ENCODE measurements around the gene ECHS1.
"Not testable (repeated sequence)": the region's sequence is repeated elsewhere in the genome, so short reads cannot be mapped to it uniquely, and the experiment has no call there.

Gene ECHS1

DNA sequence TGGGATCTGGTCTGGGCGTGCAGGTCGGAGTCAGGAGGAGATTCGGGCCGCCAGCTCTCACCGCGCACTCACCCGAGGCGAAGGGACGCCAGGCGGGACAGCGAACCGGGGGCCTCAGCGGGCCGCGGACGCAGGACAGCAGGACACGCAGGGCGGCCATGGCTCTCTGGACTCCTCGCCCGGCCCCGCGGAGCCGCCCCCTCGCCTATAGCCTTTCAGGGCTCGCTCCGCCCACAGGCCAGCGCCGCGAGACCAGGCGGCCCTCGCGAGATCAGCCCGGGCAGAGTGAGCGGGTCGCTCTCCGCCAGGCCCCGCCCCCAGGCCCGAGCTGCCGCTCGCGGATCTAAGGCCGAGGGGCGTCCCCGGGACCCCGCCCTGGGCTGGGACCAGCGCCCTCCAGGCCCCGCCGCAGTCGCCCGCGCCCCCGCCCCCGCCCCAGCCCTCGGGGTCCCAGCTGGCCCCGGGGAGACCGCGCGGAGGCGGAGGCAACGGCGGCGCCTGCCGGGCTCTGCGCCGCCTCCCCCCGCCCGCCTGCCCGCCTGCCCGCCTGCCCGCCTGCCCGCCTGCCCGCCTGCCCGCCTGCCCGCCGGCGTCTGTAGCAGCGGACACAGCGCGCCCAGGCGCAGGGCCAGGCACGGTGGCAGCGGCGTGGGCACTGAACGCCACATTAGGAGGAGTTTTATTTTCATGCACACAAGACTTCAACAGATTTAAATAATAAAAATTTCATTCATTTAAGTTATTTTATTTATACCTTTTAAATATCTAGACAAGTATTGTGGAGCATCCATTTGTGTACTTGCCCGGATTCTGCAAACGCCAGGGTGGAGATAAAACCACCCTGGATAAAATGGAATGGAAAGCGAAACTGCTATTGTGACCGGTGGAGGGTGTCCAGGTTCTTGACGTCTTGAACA, at the start of gene ECHS1:
Gene ECHS1, minus strand, starts transcription at position 181 of the 917 bp plus-strand sequence. Its CDS starts 21 bp downstream, at position 160.
- ATAC-seq (replicated peaks; ENCODE audit: extremely low read depth, poor library complexity, severe bottlenecking) (peak; percentile 99), DNase-seq (ENCODE audit: low spot score in 2 of 2) (peak; percentile 83 to 85)
- peaks cover 11% of the 10 kb centered on the region for H3K36me3 Mint-ChIP-seq (ENCODE audit: insufficient read depth)
- H3K27me3 Mint-ChIP-seq: no peaks in the 10 kb centered on the region
- H3K4me3 Mint-ChIP-seq: peak within 1 kb of the TSS; percentile 77
- H3K9me3 Mint-ChIP-seq: no peaks in the 10 kb centered on the region
- peaks cover 6% of the 10 kb centered on the region for H3K4me1 Mint-ChIP-seq
- no peak within 1 kb of the TSS for H3K27ac Mint-ChIP-seq (ENCODE audit: low read depth)

DNA sequence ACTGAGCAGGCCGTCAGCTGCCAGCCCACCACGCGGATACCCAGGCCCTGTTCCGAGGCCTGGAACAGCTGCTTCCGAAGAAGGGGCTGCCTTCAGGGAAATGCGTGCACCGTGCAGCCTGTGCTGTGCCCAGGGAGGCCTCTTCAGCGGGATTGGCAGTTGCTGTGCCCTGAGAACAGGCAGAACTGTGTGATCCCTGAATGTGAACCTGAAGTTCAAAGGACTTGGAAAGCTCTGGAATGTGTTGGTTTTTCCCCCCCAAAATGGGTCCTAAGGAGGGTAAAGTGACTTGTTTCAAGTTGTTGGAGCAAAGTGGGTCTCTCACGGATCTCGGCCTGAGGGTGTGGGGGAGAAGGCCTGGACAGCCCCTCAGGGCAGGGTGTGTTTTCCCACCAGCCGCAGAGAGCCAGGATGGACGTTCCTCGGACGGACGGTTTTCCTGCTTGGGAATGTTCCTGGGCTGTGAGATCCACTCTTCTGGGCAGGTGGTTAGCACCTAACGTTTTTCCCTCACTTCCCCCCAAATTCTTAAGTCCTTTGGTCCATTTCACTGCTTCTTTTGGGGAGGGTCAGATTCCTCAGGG, 49.2 kb upstream of the ECHS1 start:
- Mint-ChIP-seq H3K9me3 (no peaks in the 10 kb centered on the region), H3K27me3 (no peaks in the 10 kb centered on the region), H3K4me3 (peak overlapping the region; percentile 25), H3K27ac (ENCODE audit: low read depth) (no peak overlapping the region), H3K4me1 (peaks cover 6% of the 10 kb centered on the region), H3K36me3 (ENCODE audit: insufficient read depth) (peaks cover 7% of the 10 kb centered on the region)
- DNase-seq (ENCODE audit: low spot score in 2 of 2) (no peak), ATAC-seq (replicated peaks; ENCODE audit: extremely low read depth, poor library complexity, severe bottlenecking) (no peak)

DNA sequence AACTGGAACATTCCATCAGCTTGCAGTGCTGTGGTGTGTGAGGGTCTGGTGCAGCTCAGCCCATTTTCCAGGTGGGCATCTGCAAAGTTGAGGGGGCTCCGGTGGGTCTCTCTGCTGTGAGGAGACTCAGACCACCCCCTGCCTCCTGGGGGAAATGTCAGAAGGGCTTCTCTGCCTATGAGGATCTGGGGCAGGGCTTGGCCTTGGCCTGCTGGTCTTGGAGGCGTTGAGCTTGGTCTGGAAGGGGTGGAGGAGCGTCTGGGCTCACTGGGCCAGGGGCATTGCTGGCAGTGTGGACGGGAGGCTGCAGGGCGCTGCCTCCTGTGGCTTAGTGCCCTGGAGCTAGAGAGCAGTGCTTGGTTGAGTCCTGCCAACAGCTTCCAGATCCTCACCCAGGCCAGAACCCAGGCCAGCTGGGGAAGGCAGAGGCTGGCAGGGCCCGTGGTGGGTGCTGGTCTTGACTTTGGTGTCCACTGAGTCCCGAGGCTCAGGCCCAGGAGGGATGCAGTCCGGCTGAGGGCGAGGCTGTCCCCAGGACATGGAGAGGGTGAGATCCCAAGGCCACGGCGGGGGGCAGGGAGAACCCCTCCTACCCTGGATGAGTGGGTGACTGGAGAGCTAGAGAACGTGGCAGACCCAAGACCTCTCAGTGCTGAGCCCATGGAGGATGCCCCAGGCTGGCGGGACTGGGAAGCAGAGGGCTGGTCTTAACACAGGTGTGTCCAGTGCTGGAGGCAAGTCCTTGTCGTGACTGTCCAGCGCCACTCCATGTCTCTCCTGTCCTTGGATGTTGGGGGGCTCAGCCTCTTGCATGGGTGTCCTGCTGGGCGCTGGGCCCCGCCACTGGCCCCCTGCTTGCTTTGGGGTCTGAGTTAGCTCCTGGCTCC, 48.4 kb upstream of the ECHS1 start:
- Mint-ChIP-seq H3K27me3 (no peaks in the 10 kb centered on the region), H3K36me3 (ENCODE audit: insufficient read depth) (peaks cover 7% of the 10 kb centered on the region), H3K4me3 (peak overlapping the region; percentile 27), H3K9me3 (no peaks in the 10 kb centered on the region), H3K4me1 (peaks cover 6% of the 10 kb centered on the region), H3K27ac (ENCODE audit: low read depth) (peak overlapping the region; percentile 75)
- ATAC-seq (replicated peaks; ENCODE audit: extremely low read depth, poor library complexity, severe bottlenecking) (no peak), DNase-seq (ENCODE audit: low spot score in 2 of 2) (no peak)

DNA sequence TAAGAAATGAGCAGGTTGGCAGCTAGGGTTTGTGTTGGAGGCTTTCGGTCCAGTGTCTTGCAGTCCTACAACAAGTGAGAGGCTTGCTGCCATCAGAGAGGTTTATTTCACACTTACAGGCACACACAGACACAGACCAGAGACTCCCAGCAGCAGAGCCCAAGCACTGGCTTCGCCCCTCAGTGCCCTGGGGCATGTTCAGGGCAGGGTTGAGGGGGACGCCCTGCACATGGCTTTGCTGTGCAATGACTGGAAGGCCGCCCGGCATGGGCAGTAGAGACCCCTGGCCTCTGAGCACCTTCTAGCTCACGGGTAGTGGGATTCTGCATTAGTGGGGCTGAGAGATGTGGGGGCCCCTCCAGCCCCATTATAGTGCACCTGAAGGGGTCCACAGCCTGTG, 47.4 kb upstream of the ECHS1 start:
- DNase-seq (ENCODE audit: low spot score in 2 of 2): no peak
- Mint-ChIP-seq H3K4me3 (no peak overlapping the region), H3K27me3 (no peaks in the 10 kb centered on the region), H3K4me1 (peaks cover 6% of the 10 kb centered on the region), H3K36me3 (ENCODE audit: insufficient read depth) (peaks cover 11% of the 10 kb centered on the region), H3K27ac (ENCODE audit: low read depth) (no peak overlapping the region), H3K9me3 (no peaks in the 10 kb centered on the region)
- ATAC-seq (replicated peaks; ENCODE audit: extremely low read depth, poor library complexity, severe bottlenecking): no peak

DNA sequence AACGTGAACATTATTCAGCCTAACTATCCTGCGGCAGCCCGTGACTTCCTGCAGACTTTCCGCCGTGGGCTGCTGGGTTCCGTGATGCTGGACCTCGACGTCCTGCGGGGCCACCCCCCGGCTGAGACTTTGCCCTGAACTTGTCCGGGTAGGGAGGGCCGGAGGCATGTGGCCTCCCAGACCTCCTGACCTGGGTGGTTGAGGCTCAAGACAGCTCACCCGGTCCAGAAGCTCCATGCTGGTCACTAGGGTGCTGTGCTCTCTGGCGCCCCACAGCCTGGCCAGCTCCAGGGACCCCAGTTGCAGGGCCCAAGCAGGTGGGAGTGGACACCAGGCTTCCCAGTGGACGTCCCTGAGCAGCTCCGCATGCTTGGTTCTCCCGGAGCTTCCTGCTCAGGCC, 46.9 kb upstream of the ECHS1 start:
- Mint-ChIP-seq H3K27me3 (no peaks in the 10 kb centered on the region), H3K9me3 (no peaks in the 10 kb centered on the region), H3K4me1 (peaks cover 6% of the 10 kb centered on the region), H3K36me3 (ENCODE audit: insufficient read depth) (peaks cover 16% of the 10 kb centered on the region), H3K4me3 (no peak overlapping the region), H3K27ac (ENCODE audit: low read depth) (no peak overlapping the region)
- DNase-seq (ENCODE audit: low spot score in 2 of 2) (no peak), ATAC-seq (replicated peaks; ENCODE audit: extremely low read depth, poor library complexity, severe bottlenecking) (no peak)

DNA sequence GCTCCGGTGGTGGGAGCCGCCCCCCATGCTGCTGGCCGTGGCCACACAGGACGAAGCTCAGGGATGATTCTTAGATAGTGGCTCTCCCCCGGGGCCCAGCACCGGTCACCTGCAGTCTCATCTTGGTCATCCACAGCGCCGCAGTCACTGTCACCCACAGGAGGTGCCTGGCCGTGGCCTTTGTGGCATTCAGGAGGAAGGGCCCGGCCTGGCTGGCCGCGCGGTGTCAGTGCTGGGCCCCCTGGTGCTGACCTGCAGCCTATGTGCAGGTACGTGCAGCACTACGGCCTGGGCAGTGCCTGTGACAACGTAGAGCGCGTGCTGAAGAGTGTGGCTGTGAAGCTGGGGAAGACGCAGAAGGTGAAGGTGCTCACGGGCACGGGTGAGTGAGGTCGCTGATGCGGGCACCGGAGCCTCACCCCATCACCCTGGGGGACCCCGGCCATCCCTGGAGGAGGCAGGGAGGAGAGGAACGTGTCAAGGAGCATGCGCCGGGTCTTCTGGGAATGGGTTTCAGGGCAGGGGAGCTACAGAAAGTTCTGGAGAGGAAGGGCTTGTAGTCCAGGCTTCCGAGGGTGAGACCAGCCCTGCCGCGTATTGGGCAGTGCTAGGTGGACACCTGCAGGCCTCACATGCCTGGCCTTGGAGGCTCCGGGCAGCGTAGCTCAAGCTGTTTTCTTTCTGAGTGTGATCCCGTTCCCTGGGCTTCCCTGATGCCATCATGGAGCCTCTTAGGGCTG, 46.2 kb upstream of the ECHS1 start:
- Mint-ChIP-seq H3K27me3 (no peaks in the 10 kb centered on the region), H3K4me1 (peaks cover 6% of the 10 kb centered on the region), H3K36me3 (ENCODE audit: insufficient read depth) (peaks cover 16% of the 10 kb centered on the region), H3K9me3 (no peaks in the 10 kb centered on the region), H3K27ac (ENCODE audit: low read depth) (no peak overlapping the region), H3K4me3 (no peak overlapping the region)
- no peak for DNase-seq (ENCODE audit: low spot score in 2 of 2)
- no peak for ATAC-seq (replicated peaks; ENCODE audit: extremely low read depth, poor library complexity, severe bottlenecking)

DNA sequence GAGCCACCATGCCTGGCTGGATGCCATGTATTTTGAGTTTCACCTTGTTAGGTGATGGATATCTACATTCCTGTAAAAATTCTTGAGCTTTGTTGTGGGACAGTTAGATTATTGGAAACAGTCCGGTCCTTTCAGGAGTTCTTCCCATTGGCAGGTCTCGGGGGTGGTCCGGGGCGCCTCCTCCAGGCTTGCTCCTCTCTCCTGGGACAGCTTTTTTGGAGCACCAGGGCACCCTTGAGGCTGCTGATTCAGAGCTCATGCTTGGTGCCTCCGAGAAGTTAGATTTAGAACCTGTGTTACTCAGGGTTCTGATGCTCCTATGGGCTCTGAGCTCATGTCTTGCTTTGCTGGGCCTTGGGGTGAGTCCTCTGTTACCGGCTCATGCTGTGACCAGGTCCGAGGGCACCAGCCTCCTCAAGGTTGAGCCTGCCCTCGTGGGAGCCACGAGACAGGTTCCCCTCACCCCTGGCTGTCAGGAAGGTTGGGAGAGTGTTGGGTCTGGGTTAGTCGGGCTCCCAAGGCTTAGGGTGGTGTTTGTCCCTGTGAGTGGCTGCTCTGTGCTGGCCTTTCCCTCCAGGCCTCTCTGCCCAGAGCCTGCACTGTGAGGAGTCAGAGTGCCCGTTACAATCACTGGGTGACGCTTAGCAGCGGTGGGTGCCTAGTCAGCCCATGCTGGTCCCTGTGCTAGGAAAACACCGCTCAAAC, 45.3 kb upstream of the ECHS1 start:
- Mint-ChIP-seq H3K27me3 (no peaks in the 10 kb centered on the region), H3K27ac (ENCODE audit: low read depth) (no peak overlapping the region), H3K4me3 (no peak overlapping the region), H3K9me3 (no peaks in the 10 kb centered on the region), H3K4me1 (peaks cover 6% of the 10 kb centered on the region), H3K36me3 (ENCODE audit: insufficient read depth) (peaks cover 17% of the 10 kb centered on the region)
- DNase-seq (ENCODE audit: low spot score in 2 of 2) (no peak), ATAC-seq (replicated peaks; ENCODE audit: extremely low read depth, poor library complexity, severe bottlenecking) (no peak)

DNA sequence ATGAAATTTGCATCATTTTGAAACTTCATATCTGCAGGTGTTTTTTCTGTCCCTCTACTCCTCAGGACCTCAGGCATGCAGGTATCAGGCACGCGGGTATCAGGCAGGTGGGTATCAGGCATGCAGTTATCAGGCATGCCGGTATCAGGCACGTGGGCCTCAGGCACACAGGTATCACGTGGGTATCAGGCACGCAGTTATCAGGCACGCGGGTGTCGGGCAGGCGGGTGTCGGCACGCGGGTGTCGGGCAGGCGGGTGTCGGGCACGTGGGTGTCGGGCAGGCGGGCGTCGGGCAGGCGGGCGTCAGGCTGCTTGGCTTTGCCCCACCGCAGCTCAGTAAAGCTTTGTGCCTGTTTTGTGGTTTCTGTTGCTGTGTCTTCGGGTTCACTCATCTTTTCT, 42.6 kb upstream of the ECHS1 start:
- peaks cover 6% of the 10 kb centered on the region for H3K4me1 Mint-ChIP-seq
- H3K27me3 Mint-ChIP-seq: no peaks in the 10 kb centered on the region
- no peak overlapping the region for H3K4me3 Mint-ChIP-seq
- H3K9me3 Mint-ChIP-seq: peaks cover 12% of the 10 kb centered on the region
- no peak overlapping the region for H3K27ac Mint-ChIP-seq (ENCODE audit: low read depth)
- ATAC-seq (replicated peaks; ENCODE audit: extremely low read depth, poor library complexity, severe bottlenecking): no peak
- peaks cover 32% of the 10 kb centered on the region for H3K36me3 Mint-ChIP-seq (ENCODE audit: insufficient read depth)
- DNase-seq (ENCODE audit: low spot score in 2 of 2): no peak

DNA sequence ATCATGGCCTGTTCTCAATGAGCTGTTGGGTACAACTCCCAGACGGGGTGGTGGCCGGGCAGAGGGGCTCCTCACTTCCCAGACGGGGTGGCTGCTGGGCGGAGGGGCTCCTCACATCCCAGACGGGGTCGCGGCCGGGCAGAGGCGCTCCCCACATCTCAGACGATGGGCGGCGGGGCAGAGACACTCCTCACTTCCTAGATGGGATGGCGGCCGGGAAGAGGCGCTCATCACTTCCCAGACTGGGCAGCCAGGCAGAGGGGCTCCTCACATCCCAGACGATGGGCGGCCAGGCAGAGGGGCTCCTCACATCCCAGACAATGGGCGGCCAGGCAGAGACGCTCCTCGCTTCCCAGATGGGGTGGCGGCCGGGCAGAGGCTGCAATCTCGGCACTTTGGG, 41.2 kb upstream of the ECHS1 start:
- ATAC-seq (replicated peaks; ENCODE audit: extremely low read depth, poor library complexity, severe bottlenecking); H3K27me3 Mint-ChIP-seq; H3K27ac Mint-ChIP-seq (ENCODE audit: low read depth); H3K4me3 Mint-ChIP-seq; H3K4me1 Mint-ChIP-seq; DNase-seq (ENCODE audit: low spot score in 2 of 2): not testable (repeated sequence)
- peaks cover 12% of the 10 kb centered on the region for H3K9me3 Mint-ChIP-seq
- peaks cover 33% of the 10 kb centered on the region for H3K36me3 Mint-ChIP-seq (ENCODE audit: insufficient read depth)

DNA sequence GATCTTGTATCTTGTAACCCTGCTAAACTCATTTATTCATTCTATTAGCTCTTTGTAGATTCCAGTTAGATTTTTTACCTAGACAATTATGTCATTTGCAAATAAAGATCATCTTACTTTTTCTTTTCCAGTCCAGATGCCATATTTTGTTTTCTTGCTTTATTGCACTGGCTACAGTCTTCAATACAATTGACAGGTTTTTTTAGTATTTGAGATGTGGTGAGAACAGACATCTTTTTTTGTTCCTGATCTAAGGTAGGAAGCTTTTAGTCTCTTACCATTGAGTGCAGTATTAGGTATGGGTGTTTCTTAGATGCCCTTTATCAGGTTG, 39.2 kb upstream of the ECHS1 start:
- H3K27me3 Mint-ChIP-seq: no peaks in the 10 kb centered on the region
- no peak for DNase-seq (ENCODE audit: low spot score in 2 of 2)
- no peak overlapping the region for H3K4me3 Mint-ChIP-seq
- peaks cover 21% of the 10 kb centered on the region for H3K4me1 Mint-ChIP-seq
- ATAC-seq (replicated peaks; ENCODE audit: extremely low read depth, poor library complexity, severe bottlenecking): no peak
- H3K27ac Mint-ChIP-seq (ENCODE audit: low read depth): no peak overlapping the region
- peaks cover 36% of the 10 kb centered on the region for H3K36me3 Mint-ChIP-seq (ENCODE audit: insufficient read depth)
- peaks cover 12% of the 10 kb centered on the region for H3K9me3 Mint-ChIP-seq

DNA sequence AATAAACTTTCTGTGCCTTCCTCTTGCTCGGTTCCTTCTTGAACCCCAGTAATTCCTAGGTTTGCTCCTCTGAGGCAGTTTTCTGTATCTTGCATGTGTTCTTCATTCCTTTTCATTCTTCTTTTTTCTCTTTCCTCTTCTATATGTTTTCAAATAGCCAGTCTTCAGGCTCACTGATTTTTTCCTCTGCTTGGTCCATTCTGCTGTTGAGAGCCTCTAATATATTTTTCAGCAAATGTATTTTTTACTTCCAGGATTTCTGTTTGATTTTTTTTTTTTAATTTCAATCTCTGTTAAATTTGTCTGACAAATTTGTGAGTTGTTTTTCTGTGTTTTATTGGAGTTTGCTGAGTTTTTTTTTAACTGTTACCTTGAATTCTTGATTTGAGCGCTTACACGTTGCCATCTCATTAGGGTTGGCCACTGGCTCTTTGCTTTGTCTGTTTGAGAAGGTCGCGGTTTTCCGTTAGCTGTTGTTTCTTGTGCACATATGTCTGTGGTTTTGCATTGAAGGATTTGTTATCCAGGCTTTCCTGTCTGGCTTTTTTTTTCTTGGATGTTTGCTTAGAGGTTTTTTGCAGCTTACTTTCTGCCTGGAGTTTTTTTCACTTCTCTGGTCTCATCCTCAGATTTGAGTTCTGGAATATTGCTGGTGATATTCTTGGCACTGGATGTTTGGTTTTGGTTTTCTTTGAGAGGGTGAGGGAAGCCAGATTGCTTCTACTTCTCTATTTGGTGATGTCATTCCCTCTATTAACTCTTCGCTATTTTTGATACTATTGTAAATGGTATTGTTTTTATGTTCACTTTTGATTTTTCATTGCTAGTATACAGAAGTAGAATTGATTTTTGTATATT, 38.6 kb upstream of the ECHS1 start:
- Mint-ChIP-seq H3K9me3 (peaks cover 12% of the 10 kb centered on the region), H3K27me3 (no peaks in the 10 kb centered on the region), H3K36me3 (ENCODE audit: insufficient read depth) (peaks cover 39% of the 10 kb centered on the region), H3K4me1 (peaks cover 26% of the 10 kb centered on the region), H3K4me3 (no peak overlapping the region), H3K27ac (ENCODE audit: low read depth) (no peak overlapping the region)
- DNase-seq (ENCODE audit: low spot score in 2 of 2): no peak
- ATAC-seq (replicated peaks; ENCODE audit: extremely low read depth, poor library complexity, severe bottlenecking): no peak
